GM12892 (cell line): ENCODE data around the gene BAIAP2L2.

Experiments used
- POLR2A ChIP-seq: IDR thresholded peaks from 2 replicates; pipeline ENCODE4 v1.6.1; 2011; ENCODE audit warnings: low read depth, low read length, control low read depth
- POLR2AphosphoS5 ChIP-seq: IDR thresholded peaks from 2 replicates; pipeline ENCODE4 v1.6.1; 2011; ENCODE audit warnings: low read depth, low read length, control low read depth

- TF ChIP-seq POLR2AphosphoS5 = no peak
- TF ChIP-seq POLR2A = no peak
These were observed 74.0 kb downstream of the BAIAP2L2 start for GRCh38 chr22:38036392-38037062.
